Panc1 (cell line): ENCODE measurements around the gene RAPGEF5.

Experiments used
- CTCF ChIP-seq: fragments of 450-650 bp; IDR thresholded peaks from 2 replicates; pipeline ENCODE4 v1.5.1; 2017; ENCODE audit warnings: mild to moderate bottlenecking
- POLR2AphosphoS5 ChIP-seq: IDR thresholded peaks from 2 replicates; pipeline ENCODE4 v1.6.1; 2012; ENCODE audit warnings: mild to moderate bottlenecking, low read depth, low read length, moderate library complexity
- SIN3A ChIP-seq: IDR thresholded peaks from 2 replicates; pipeline ENCODE4 v1.6.1; 2012; ENCODE audit warnings: low read depth, mild to moderate bottlenecking, low read length, moderate library complexity, borderline replicate concordance; ENCODE audit not compliant: insufficient read depth

- TF ChIP-seq CTCF (no peak), POLR2AphosphoS5 (no peak), SIN3A (no peak)
Observed at GRCh38 chr7:22262538-22262937, 94.4 kb downstream of the RAPGEF5 start.
